DOHH2 (cell line): Measurements from ENCODE around the gene HES1.

Experiments used
- H3F3A ChIP-seq: fragments of 200-600 bp; sonication (generic), shearing (Covaris generic); 2 replicates; pipeline ENCODE4 v1.6.0; 2016; ENCODE audit warnings: antibody characterized with exemption, mild to moderate bottlenecking; ENCODE audit not compliant: control insufficient read depth, insufficient read depth
- H3K27ac ChIP-seq: fragments of 200-600 bp; sonication (generic); 2 replicates; pipeline ENCODE4 v1.5.1; 2014; ENCODE audit warnings: low read depth, mild to moderate bottlenecking, low read length, moderate library complexity
- H3K27me3 ChIP-seq: fragments of 200-600 bp; sonication (generic); 2 replicates; pipeline ENCODE4 v1.6.1; 2014; ENCODE audit warnings: mild to moderate bottlenecking, low read length, mixed read lengths; ENCODE audit not compliant: control insufficient read depth
- H3K36me3 ChIP-seq: fragments of 200-600 bp; sonication (generic); 2 replicates; pipeline ENCODE4 v1.6.1; 2014; ENCODE audit warnings: mild to moderate bottlenecking, low read length, moderate library complexity, mixed read lengths; ENCODE audit not compliant: control insufficient read depth
- H3K4me1 ChIP-seq: fragments of 200-600 bp; sonication (generic); 2 replicates; pipeline ENCODE4 v1.6.1; 2014; ENCODE audit warnings: mild to moderate bottlenecking, low read length, mixed read lengths; ENCODE audit not compliant: control insufficient read depth
- H3K4me2 ChIP-seq: fragments of 200-600 bp; sonication (generic); 2 replicates; pipeline ENCODE4 v1.6.0; 2014; ENCODE audit warnings: mild to moderate bottlenecking, low read length, moderate library complexity
- H3K4me3 ChIP-seq: fragments of 200-600 bp; sonication (generic); 2 replicates; pipeline ENCODE4 v1.5.1; 2014; ENCODE audit warnings: mild to moderate bottlenecking, low read length, mixed read lengths
- H3K79me2 ChIP-seq: fragments of 200-600 bp; sonication (generic); 2 replicates; pipeline ENCODE4 v1.6.1; 2014; ENCODE audit warnings: mild to moderate bottlenecking, low read length, mixed read lengths; ENCODE audit not compliant: control insufficient read depth
- H3K9me2 ChIP-seq: fragments of 200-600 bp; sonication (generic); replicated peaks from 2 replicates; pipeline ENCODE4 v1.6.1; 2014; ENCODE audit warnings: mild to moderate bottlenecking, low read length, mixed read lengths; ENCODE audit not compliant: control insufficient read depth
- H3K9me3 ChIP-seq: fragments of 200-600 bp; sonication (generic); 2 replicates; pipeline ENCODE4 v1.6.1; 2014; ENCODE audit warnings: antibody characterized with exemption, low read length, mixed read lengths; ENCODE audit not compliant: control insufficient read depth, insufficient read depth
- H4K20me1 ChIP-seq: fragments of 200-600 bp; sonication (generic); 2 replicates; pipeline ENCODE4 v1.6.0; 2014; ENCODE audit warnings: low read depth, mild to moderate bottlenecking, antibody characterized with exemption, low read length, moderate library complexity; ENCODE audit not compliant: control insufficient read depth, insufficient read depth
- CTCF ChIP-seq: fragments of 200-600 bp; sonication (generic); IDR thresholded peaks from one replicate; pipeline ENCODE4 v1.5.1; 2014; ENCODE audit warnings: antibody characterized with exemption, mild to moderate bottlenecking, low read depth, low read length; ENCODE audit not compliant: poor library complexity, severe bottlenecking
- EZH2phosphoT487 ChIP-seq: fragments of 200-600 bp; sonication (generic); IDR thresholded peaks from 2 replicates; pipeline ENCODE4 v1.6.1; 2017; ENCODE audit warnings: borderline replicate concordance, mild to moderate bottlenecking, antibody characterized with exemption, low read length, moderate library complexity, mixed read lengths

The HES1 gene

GRCh38 chr3:194136519-194137007 is 615 bp downstream of the HES1 start:
- Histone ChIP-seq H3K27me3 (peaks cover 23% of the 10 kb centered on the region), H3F3A (peaks cover 48% of the 10 kb centered on the region), H3K36me3 (peaks cover 12% of the 10 kb centered on the region), H3K9me3 (no peaks in the 10 kb centered on the region), H3K4me2 (peak overlapping the region; percentile 76), H3K79me2 (peaks cover 24% of the 10 kb centered on the region), H3K4me3 (peak overlapping the region; percentile 77), H3K27ac (no peak overlapping the region), H4K20me1 (no peaks in the 10 kb centered on the region), H3K4me1 (peaks cover 78% of the 10 kb centered on the region), H3K9me2 (no peaks in the 10 kb centered on the region)
- TF ChIP-seq CTCF (no peak), EZH2phosphoT487 (no peak)

GRCh38 chr3:194137008-194137505 is 1.1 kb downstream of the HES1 start:
- H3K27me3 ChIP-seq: peaks cover 27% of the 10 kb centered on the region
- no peak overlapping the region for H3K27ac ChIP-seq
- peaks cover 48% of the 10 kb centered on the region for H3F3A ChIP-seq
- peak overlapping the region; percentile 76 for H3K4me2 ChIP-seq
- H4K20me1 ChIP-seq: no peaks in the 10 kb centered on the region
- no peaks in the 10 kb centered on the region for H3K9me2 ChIP-seq
- H3K36me3 ChIP-seq: peaks cover 10% of the 10 kb centered on the region
- no peak for TF ChIP-seq EZH2phosphoT487
- TF ChIP-seq CTCF: no peak
- H3K4me3 ChIP-seq: peak overlapping the region; percentile 77
- H3K79me2 ChIP-seq: peaks cover 22% of the 10 kb centered on the region
- H3K4me1 ChIP-seq: peaks cover 79% of the 10 kb centered on the region
- no peaks in the 10 kb centered on the region for H3K9me3 ChIP-seq

- TF ChIP-seq EZH2phosphoT487: no peak
- TF ChIP-seq CTCF: peak; percentile 61
- H3K9me3 ChIP-seq: no peaks in the 10 kb centered on the region
- H3K36me3 ChIP-seq: peaks cover 6% of the 10 kb centered on the region; the same call in 1 of the 2 replicates
- no peak overlapping the region for H3K27ac ChIP-seq
- no peaks in the 10 kb centered on the region for H4K20me1 ChIP-seq
- H3K9me2 ChIP-seq: no peaks in the 10 kb centered on the region
- H3K27me3 ChIP-seq: peaks cover 32% of the 10 kb centered on the region
- H3F3A ChIP-seq: peaks cover 43% of the 10 kb centered on the region
- H3K4me2 ChIP-seq: peak overlapping the region; percentile 76
- peaks cover 20% of the 10 kb centered on the region for H3K79me2 ChIP-seq
- peaks cover 71% of the 10 kb centered on the region for H3K4me1 ChIP-seq
- peak overlapping the region; percentile 77 for H3K4me3 ChIP-seq
These were observed 1.8 kb downstream of the HES1 start for GRCh38 chr3:194137506-194138474.
